Fibroblast of skin of left quadriceps (primary cell): ENCODE measurements around the gene ZNF697.
A peak's percentile ranks its signal among the peaks of the same experiment; 100 is the strongest.

Source experiments
- DNase-seq, 2 experiments: peaks; one replicate each; pipeline ENCODE4 v3.0.0-alpha.2; 2013; ENCODE audit warnings: low read depth in 2 of 2

Gene ZNF697

GRCh38 chr1:119664067-119664466 lies 16.0 kb upstream of the ZNF697 start:
- no peak for DNase-seq

DNA sequence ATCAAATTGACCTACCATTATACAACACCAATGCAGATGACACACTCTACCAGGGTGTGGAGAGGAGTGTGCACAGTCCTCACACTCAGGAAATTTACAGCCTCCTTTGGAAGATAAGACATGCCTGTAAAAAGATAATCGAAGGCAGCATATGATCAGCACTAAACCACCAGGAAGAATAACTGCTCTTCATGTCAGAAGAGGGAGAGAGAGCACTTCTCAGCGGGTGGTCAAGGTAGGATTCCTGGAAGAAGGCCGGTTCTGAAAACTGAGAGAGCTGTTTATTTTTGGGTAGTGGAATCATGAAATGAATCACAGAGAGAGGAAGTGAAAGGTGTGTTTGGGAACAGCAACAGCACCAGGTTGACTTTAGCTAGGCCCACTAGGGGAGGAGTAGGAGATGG lies 14.0 kb upstream of the ZNF697 start:
- no peak for DNase-seq

DNA sequence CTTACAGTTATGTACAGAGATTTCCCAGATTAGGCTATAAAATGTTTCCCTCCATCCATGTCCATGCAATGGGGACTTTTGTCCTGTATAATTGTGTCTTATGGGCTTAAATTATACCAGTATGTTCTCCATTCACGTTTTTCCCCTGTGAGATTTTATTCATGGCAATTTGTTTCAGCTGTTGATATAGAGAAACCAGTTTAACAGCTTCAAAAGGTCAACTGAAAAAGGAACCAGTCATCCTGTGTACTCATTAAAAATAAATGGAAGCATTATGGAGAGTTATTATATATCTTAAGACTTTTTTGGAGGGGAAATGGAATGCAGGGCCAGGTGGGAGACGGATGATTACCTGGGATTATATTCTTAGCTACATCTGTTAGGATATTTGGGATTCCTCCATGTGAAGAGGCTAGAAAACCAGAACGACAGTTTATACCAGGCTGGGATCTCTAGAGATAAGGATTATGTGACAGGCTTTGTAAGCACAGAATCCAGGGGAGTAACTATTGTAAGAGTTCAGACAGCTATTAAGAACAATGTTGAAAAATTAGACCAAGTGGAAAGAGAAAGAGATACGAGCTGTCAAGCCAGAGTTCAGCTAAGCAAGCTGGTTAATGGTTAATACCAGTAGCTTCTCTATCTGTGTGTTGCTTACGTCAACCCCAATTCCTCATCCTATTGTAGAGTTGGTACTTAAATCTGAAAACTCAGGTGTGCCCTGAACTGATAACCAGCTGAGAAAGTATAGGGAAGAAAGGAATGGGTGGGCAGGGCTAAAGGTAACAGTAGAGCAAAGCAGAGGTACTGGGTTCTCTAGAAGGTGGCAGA lies 12.4 kb upstream of the ZNF697 start:
- DNase-seq: no peak

- peak in 1 of 2 experiments; percentile 21 for DNase-seq
These were observed 11.6 kb upstream of the ZNF697 start for GRCh38 chr1:119659628-119660027.

- no peak for DNase-seq
These were observed 8.4 kb upstream of the ZNF697 start for GRCh38 chr1:119656410-119656955.

DNA sequence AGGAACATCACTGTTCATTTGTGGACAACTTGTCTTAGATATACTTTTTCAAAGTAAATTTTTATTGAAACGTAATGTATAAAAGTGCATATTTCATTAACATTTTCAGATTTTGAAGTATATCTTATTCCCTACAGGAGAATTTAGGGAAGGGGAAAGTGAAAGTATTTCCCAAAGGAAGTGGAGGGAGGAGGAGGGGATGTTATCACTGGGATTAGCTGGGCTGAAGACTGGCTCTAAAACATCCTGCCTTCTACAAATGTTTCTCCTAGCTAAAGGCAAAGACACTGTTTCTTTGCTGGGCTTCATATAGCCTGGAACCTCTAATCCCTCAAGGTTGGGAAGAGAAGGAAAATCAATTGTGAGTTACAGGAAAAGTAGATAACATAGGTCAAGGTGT lies 7.1 kb upstream of the ZNF697 start:
- no peak for DNase-seq

- DNase-seq: peak; percentile 88 to 91
These were observed 5.7 kb upstream of the ZNF697 start for GRCh38 chr1:119653839-119654170.

DNA sequence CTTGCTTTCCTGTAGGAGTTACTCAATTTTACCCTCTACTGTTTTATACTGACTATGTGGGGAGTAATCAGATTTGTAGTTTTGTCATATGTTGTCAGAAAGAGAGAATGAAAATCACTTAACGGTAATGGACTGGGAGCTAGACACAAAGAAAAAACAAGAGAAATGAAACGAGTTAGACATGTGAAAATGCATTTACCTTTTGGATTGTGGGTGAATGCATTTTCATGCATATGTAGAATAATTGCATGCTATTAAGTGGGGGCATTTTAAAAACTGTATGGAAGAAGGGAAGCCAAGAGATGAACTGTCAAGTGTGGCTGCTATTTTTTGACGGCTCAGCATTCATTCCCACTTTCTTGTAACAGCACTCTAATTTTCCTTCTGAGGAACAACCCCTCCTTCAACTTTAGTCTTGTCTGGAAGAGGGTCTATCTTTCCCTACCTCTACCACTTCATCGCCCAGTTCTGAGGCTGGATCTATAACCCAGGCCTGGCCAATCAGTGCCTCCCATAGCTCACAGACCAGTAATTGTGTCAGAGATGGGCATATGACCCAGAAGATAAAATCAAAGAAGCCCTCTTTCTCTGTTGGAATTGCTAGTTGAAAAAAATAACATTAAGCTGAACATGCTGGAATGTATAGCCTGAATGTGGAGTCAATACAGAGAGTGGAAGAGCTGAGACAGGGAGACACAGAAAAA lies 5.2 kb upstream of the ZNF697 start:
- DNase-seq: no peak

- DNase-seq: no peak
These were observed 4.5 kb upstream of the ZNF697 start for GRCh38 chr1:119652587-119652986.

DNA sequence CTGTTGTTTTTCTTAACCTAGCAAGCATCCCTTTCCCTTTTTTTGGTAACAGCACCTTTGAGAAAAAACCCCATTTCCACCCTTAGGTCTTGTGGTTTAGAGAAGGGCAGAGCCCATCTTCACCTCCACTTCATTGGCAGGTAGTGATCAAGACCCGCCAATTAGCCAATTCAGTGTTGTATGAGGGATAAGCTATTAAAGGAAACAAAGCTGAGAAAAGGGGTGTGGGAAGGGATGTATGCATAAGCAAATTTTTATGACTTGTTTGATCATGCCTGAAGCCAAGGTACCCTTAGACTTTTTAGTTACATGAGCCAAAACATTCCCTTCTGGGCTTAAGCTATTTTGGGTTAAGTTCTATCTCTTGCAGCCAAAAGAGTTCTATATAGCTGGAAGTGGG lies 3.6 kb upstream of the ZNF697 start:
- DNase-seq: no peak

- DNase-seq: no peak
These were observed 3.1 kb upstream of the ZNF697 start for GRCh38 chr1:119651133-119651532.

DNA sequence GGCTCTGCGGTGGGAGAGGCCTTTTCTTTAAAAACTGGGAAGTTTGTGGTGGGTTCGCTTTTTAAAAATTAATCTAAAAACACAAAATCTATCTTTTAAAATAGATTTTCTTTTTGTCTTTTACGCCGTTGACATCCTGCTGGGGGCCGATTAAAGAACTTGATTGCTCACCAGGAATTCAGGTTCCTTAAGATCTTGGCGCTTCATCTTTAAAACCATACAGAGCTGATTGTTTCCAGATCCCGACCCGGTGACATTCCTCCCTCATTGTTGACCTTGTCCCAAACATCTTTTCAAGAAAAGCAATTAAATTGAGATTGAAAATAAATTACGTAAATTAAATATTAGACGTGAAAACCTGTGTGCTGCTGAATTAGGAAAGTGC lies 546 bp upstream of the ZNF697 start:
- DNase-seq: no peak

GRCh38 chr1:119647228-119647733 lies 785 bp downstream of the ZNF697 start:
- DNase-seq: no peak

DNA sequence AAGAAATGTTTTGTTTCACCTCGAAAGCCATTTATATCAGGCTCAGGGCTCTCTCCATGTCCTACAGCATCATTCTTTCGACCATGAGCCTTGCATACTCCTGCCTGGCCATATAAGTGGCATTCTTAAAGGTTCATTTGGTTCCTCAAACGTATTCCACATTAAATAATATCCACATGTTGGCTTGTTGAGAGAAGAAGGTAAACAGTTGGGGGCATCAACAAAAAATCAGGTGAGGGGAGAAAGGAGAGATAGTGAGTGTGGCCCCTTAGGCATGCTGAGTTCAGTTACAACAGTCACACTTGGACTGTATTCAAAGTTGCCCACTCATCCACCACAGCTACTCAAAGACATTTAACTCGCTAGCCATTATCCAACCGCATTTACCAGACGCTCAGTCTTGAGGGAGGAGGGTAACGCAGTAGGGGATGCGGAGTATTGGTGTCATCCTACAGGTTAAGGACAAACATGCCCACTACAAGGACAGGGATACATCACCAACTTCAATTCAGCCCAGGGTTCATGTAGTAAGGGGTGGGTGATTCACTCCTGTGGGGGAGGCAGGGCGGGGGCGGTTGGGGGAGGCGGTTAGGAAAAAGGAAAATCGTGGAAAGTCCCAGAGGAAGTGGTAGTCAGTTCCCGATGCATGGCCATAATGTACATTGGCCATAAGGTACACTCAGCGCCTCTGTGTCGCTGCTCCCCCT lies 1.4 kb downstream of the ZNF697 start:
- peak in 1 of 2 experiments; percentile 41 for DNase-seq

- no peak for DNase-seq
These were observed 9.0 kb downstream of the ZNF697 start for GRCh38 chr1:119639109-119639508.

- DNase-seq: no peak
These were observed 10.4 kb downstream of the ZNF697 start for GRCh38 chr1:119637710-119638109.

GRCh38 chr1:119636491-119637089 lies 11.5 kb downstream of the ZNF697 start:
- DNase-seq: no peak

DNA sequence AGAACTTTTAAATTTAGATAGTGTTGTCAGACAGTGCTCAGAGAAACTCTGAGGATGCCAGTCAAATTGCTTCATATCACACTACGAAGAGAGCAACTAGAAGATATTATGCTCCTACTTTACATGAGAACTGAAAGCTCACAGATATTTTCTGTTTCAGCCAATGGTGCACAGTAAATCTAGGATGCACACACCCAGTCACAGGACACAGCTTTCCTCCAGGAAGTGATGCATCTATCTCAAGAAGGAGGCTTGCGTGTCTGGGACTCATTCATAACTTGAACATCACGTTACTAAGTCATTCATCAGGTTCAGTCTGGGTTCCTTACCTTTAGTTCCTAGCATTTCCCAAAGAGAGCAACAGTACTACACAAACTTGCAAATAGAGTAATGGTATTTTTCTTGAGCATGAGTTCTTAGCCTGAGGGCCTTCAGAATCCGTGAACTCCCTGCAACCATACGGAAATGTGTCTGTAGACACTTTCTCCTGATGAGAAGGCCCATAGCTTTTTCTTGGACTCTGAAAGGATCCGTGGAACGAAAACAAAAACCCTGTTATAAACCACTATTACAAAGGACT lies 12.2 kb downstream of the ZNF697 start:
- no peak for DNase-seq

- no peak for DNase-seq
These were observed 14.1 kb downstream of the ZNF697 start for GRCh38 chr1:119634016-119634415.

DNA sequence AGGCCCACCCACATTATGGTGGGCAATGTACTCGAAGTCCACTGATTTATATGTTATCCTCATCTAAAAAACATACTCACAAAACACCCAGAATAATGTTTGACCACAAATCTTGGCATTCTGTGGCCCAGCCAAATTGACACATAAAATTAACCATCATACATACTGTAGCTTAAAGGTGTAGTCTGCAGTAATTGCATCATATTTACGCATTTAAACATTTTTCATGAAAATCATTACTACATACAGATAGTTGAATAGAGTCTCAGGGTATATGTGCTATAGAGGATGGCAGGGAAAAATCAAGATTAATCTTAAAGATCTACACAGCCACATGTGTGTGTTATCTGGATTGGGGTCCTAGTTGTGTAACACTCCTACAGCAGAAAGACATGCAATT lies 14.5 kb downstream of the ZNF697 start:
- DNase-seq: no peak

- no peak for DNase-seq
These were observed 15.2 kb downstream of the ZNF697 start for GRCh38 chr1:119632841-119633240.

- DNase-seq: no peak
These were observed 16.0 kb downstream of the ZNF697 start for GRCh38 chr1:119632103-119632490.
